Superior temporal gyrus (tissue), 1 donor: Measurements from ENCODE around the gene AMZ1.
A peak's percentile ranks its signal among the peaks of the same experiment; 100 is the strongest.
"Not testable (repeated sequence)": the region's sequence is repeated elsewhere in the genome, so short reads cannot be mapped to it uniquely, and the experiment has no call there.

ENCODE experiments used
- DNase-seq: peaks from one replicate; pipeline ENCODE4 v3.0.0-alpha.2; 2016; ENCODE audit errors: extremely low spot score

The AMZ1 gene

GRCh38 chr7:2727206-2727605 is 39.2 kb downstream of the AMZ1 start:
- DNase-seq: not testable (repeated sequence)

GRCh38 chr7:2728316-2729030 is 40.5 kb downstream of the AMZ1 start:
- DNase-seq: no peak

- no peak for DNase-seq
Measured at GRCh38 chr7:2729031-2729892, 41.3 kb downstream of the AMZ1 start.

- peak; percentile 80 for DNase-seq
Measured at GRCh38 chr7:2729893-2730716, 42.1 kb downstream of the AMZ1 start.

GRCh38 chr7:2730846-2731770 is 43.1 kb downstream of the AMZ1 start:
- no peak for DNase-seq

- DNase-seq: no peak
Measured at GRCh38 chr7:2732388-2732787, 44.4 kb downstream of the AMZ1 start.

GRCh38 chr7:2732959-2733584 is 45.1 kb downstream of the AMZ1 start:
- DNase-seq: no peak

GRCh38 chr7:2734084-2734686 is 46.2 kb downstream of the AMZ1 start:
- DNase-seq: no peak

- no peak for DNase-seq
Measured at GRCh38 chr7:2734751-2735571, 47.0 kb downstream of the AMZ1 start.

- no peak for DNase-seq
Measured at GRCh38 chr7:2735744-2736143, 47.7 kb downstream of the AMZ1 start.

- DNase-seq: no peak
Measured at GRCh38 chr7:2736411-2736914, 48.5 kb downstream of the AMZ1 start.

- not testable (repeated sequence) for DNase-seq
Measured at GRCh38 chr7:2737005-2737743, 49.2 kb downstream of the AMZ1 start.

- DNase-seq: peak; percentile 63
Measured at GRCh38 chr7:2737771-2738540, 50.0 kb downstream of the AMZ1 start.

GRCh38 chr7:2738766-2739549 is 51.0 kb downstream of the AMZ1 start:
- DNase-seq: no peak

GRCh38 chr7:2743523-2744185 is 55.7 kb downstream of the AMZ1 start:
- not testable (repeated sequence) for DNase-seq

GRCh38 chr7:2748684-2749083 is 60.7 kb downstream of the AMZ1 start:
- DNase-seq: not testable (repeated sequence)
